Cardiac fibroblast (primary cell): ENCODE measurements around the gene INAFM2.

ENCODE experiments used
- DNase-seq, 2 donors: peaks; one replicate each; pipeline versions ENCODE4 v3.0.0 to v3.0.0-alpha.2; 2010; ENCODE audit warnings: low read depth in 2 of 2
- H3K4me3 ChIP-seq, 2 donors: replicated peaks in 1 of 2; 1 replicate in 1 of 2; 2 replicates in 1 of 2; pipeline ENCODE4 v1.5.1; 2011; ENCODE audit warnings: low read depth in 2 of 2, low read length in 2 of 2, mild to moderate bottlenecking in 2 of 2, moderate library complexity in 1 of 2
- TF ChIP-seq, protein P1 (sequence below): IDR thresholded peaks from one replicate; pipeline ENCODE4 v1.5.1; 2011; ENCODE audit warnings: low read depth, mild to moderate bottlenecking, low read length, inconsistent platforms

The INAFM2 gene

DNA sequence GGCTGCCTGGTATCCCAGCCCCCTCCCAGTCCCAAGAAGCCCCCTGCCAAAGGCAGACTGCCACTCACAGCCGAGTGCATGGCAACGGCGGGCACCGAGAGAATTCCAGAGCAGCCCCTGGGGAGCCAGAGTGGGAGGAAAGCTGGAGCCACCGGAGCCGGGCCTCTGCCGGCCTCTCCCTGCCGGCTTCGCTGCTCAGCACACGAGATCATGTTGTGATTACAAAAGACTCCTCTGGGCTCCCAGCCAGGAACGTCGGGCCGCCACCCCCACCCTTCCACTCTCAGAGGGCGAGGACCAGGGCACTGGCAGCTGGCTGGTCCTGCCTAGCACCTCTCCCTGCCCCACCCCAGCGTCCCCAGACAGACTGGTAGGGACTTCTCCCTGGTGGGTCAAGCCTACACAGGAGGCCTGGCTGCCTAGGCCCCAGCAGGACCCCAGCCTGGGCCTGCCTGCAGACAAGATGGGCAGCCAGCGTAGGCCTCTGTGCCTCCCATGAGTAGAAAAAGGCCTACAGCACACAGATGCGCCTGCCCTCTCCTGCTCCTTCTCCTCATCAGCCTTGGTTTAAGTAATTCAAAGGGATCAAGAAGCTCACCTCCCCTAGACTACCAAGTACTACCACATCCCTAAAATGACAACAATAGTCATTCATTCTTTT is 17.4 kb downstream of the INAFM2 start, which contains the start of gene CCDC9B:
Gene CCDC9B, minus strand, starts transcription at position 200 of the 661 bp plus-strand sequence. Its CDS starts 120 bp downstream, at position 80.
- TF ChIP-seq, protein P1, sequence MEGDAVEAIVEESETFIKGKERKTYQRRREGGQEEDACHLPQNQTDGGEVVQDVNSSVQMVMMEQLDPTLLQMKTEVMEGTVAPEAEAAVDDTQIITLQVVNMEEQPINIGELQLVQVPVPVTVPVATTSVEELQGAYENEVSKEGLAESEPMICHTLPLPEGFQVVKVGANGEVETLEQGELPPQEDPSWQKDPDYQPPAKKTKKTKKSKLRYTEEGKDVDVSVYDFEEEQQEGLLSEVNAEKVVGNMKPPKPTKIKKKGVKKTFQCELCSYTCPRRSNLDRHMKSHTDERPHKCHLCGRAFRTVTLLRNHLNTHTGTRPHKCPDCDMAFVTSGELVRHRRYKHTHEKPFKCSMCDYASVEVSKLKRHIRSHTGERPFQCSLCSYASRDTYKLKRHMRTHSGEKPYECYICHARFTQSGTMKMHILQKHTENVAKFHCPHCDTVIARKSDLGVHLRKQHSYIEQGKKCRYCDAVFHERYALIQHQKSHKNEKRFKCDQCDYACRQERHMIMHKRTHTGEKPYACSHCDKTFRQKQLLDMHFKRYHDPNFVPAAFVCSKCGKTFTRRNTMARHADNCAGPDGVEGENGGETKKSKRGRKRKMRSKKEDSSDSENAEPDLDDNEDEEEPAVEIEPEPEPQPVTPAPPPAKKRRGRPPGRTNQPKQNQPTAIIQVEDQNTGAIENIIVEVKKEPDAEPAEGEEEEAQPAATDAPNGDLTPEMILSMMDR, result no peak
- DNase-seq, result peak; percentile 92 to 93
- peak within 1 kb of the TSS; percentile 42 to 65 for H3K4me3 ChIP-seq

DNA sequence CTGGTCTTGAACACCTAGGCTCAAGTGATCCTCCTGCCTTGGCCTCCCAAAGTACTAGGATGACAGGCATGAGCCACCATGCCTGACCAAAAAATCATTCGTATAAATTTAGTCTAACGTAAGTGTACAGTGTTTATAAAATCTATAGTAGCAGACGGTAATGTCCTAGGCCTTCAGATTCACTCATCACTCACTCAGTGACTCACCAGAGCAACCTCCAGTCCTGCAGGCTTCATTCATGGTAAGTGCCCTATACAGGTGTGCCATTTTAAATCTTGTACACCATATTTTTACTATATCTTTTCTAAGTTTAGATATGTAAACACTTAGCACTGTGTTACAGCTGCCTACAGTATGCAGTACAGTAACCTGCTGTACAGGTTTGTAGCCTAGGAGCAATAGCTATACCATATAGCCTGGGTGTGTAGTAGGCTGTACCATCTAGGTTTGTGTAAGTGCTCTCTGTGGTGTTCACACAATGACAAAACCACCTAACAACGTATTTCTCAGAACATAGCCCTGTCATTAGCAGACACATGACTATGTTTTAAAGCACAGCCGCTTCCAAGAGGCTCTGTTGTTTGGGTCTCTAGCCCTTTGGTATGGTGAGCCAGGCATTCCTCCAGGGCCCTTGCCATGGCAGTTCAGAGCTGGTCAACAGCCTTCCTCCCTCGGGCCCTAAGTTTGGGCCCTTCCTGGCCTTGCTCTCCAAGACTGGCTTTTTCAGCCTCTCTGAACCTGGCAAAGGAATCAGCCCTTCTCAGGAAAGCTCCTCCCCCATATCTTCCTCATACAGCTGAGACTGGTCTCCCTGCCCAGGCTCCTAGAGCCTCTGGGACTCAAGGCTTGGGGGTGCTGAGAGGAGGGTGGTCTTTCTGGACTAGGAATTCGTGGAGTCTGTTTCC is 19.2 kb downstream of the INAFM2 start:
- TF ChIP-seq, protein P1, result no peak
- no peak overlapping the region for H3K4me3 ChIP-seq
- peak; percentile 57 to 68 for DNase-seq

DNA sequence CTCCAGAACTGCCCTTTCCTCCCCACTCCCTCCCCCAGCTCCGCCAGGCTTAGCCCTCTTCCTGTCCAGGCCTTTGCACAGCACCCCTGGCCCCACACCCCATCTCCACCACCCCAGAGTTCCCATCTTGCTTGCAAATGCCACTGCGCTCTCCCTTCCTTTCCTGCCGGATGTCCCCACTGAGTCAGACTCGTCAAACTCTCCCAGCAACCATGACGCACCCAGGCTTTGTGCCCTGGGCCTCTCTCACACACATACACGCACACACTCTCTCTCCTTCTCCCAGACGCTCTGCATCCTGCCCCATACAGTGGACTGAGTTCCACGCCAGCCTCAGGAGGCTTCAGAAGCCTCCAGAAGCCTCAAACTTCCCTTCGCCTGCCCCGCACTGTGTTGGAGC is 20.0 kb downstream of the INAFM2 start:
- DNase-seq, result peak; percentile 95 to 98
- peak overlapping the region in 1 of 2 donors; percentile 28 for H3K4me3 ChIP-seq
- TF ChIP-seq, protein P1, result no peak

DNA sequence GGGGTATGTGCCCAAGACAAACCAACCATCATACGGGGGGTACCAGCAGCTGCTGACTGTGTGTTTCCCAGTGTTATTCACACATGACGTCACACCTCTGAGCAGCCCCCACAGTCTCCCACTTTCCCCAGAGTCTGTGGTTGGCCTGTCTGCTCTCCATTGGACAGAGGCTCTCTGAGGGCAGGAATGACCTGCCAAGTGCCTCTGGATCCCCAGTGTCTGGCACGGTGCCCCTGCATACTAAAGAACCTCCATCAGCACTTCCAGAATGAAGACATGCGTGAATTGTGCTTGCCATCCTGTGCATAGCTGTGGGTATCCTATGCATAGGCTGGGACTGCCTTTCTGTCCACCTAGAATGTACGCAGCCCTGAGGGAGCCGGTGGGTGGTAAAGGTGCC is 20.7 kb downstream of the INAFM2 start:
- TF ChIP-seq, protein P1, result no peak
- H3K4me3 ChIP-seq, result peak overlapping the region in 1 of 2 donors; percentile 28
- peak; percentile 64 to 74 for DNase-seq

- TF ChIP-seq, protein P1, result peak; percentile 82
- no peak overlapping the region for H3K4me3 ChIP-seq
- DNase-seq, result peak; percentile 76 to 79
Observed at GRCh38 chr15:40344631-40345120, 21.2 kb downstream of the INAFM2 start.

DNA sequence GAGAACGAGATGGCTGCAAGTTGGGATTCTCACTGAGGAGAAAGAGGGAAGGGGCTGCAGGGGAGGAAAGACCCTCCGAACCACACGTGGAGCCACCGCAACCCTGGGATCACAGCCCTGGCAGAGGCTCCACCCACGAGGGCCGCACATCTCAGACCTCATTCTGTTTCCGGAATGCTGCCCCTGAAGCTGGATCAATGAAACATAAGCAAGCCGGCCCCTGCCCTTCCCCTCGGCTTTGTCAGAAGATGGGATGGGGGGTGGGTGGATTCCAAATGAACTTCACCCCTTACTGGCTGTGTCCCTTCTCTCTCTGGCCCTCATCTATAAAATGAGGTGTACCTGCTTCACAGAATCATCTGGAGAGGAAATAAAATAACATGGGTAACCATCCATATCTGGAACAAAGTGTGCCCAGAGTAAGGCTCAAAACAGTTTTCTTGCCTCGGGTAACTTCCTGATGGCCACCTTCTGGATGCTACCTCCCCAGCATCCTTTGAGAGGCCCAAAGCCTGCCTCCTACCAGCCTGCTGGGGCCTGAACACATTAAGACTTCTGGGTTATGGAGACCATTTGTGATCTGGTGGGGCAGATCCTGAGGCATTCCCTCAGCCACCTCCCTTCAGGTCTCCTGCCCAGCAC is 21.9 kb downstream of the INAFM2 start:
- TF ChIP-seq, protein P1, result no peak
- no peak overlapping the region for H3K4me3 ChIP-seq
- DNase-seq, result no peak
